Stomach (tissue), 19 donors: ENCODE measurements around the gene CTR9. TPM values are rescaled to one million over a fixed set of nuclear protein-coding genes. Genes with fewer than 3 reads are reported as not detected.

ENCODE experiments used
- DNase-seq, 2 donors: peaks; one replicate each; pipeline versions ENCODE4 v3.0.0 to v3.0.0-alpha.2; 2013 to 2019
- H3K27ac ChIP-seq, 5 donors: fragments of 200-600 bp in 4 of 5; sonication (generic) in 4 of 5; one replicate each; pipeline ENCODE4 v1.5.1; 2013 to 2019; ENCODE audit warnings: mild to moderate bottlenecking in 1 of 5, moderate library complexity in 1 of 5
- H3K27me3 ChIP-seq, 3 donors: fragments of 200-600 bp; sonication (generic); one replicate each; pipeline ENCODE4 v1.5.1; 2017 to 2019; ENCODE audit warnings: mixed run types in 1 of 3
- H3K36me3 ChIP-seq, 4 donors: fragments of 200-600 bp; sonication (generic); 1 replicate in 3 of 4; 2 replicates in 1 of 4; pipeline ENCODE4 v1.5.1; 2016 to 2019
- H3K4me1 ChIP-seq, 4 donors: fragments of 200-600 bp; sonication (generic); one replicate each; pipeline ENCODE4 v1.5.1; 2016 to 2019
- H3K4me3 ChIP-seq, 4 donors: fragments of 200-600 bp; sonication (generic) in 3 of 4; one replicate each; pipeline ENCODE4 v1.5.1; 2016 to 2019; ENCODE audit warnings: mild to moderate bottlenecking in 1 of 4
- H3K9me3 ChIP-seq, 4 donors: fragments of 200-600 bp; sonication (generic); one replicate each; pipeline ENCODE4 v1.5.1; 2016 to 2019
- CTCF ChIP-seq, 7 experiments: fragments of 450-650 bp in 4 of 7; fragments of 200-600 bp in 3 of 7; sonication (generic) in 3 of 7; IDR thresholded peaks; one replicate each; pipeline ENCODE4 v1.5.1; 2016 to 2019; ENCODE audit warnings: antibody characterized with exemption in 7 of 7, control low read depth in 2 of 7, mild to moderate bottlenecking in 1 of 7
- EP300 ChIP-seq: sonication (generic); formaldehyde crosslinking; IDR thresholded peaks from one replicate; pipeline ENCODE4 v1.6.1; 2017; ENCODE audit warnings: antibody characterized with exemption
- POLR2A ChIP-seq, 4 donors: fragments of 450-650 bp; IDR thresholded peaks; one replicate each; pipeline ENCODE4 v1.6.1; 2016; ENCODE audit warnings: antibody characterized with exemption in 4 of 4, control low read depth in 2 of 4, mild to moderate bottlenecking in 1 of 4, moderate library complexity in 1 of 4
- POLR2AphosphoS5 ChIP-seq, 3 donors: sonication (generic); formaldehyde crosslinking; IDR thresholded peaks; one replicate each; pipeline ENCODE4 v1.6.1; 2016; ENCODE audit warnings: antibody characterized with exemption in 3 of 3
- WGBS, 5 donors: extraction: QIAGEN DNeasy Blood & Tissue Kit in 3 of 5; methylation state at CpG; one replicate each; pipeline versions ENCODE4 v1.1.5 to v1.1.7; 2013 to 2018; 5-methylcytosine and 5-hydroxymethylcytosine counted together
- intact Hi-C: fragments of 100-400 bp; cut with DNase I; formaldehyde crosslinking; loops from one replicate; pipeline ENCODE4 v1.15.1; 2023; ENCODE audit warnings: low total_unique reads
- long read RNA-seq, 10 donors: transcript quantifications; one replicate each; lab custom pipeline, GENCODE V29; 2026
- polyA plus RNA-seq, 3 donors: library from polyadenylated mRNA; stranded (reverse); fragments of 200-250 nt; gene quantifications; one replicate each; pipeline ENCODE4 v1.2.3, GENCODE V29; 2013
- total RNA-seq, 5 donors: library from RNA; depleted of rRNA; stranded (reverse); fragments of >200 nt; gene quantifications; one replicate each; pipeline versions ENCODE4 v1.1.0 to v1.2.3, GENCODE V29; 2014 to 2016
- donor health status: healthy with polysubstance abuse.
- donor health status: Bipolar disorder and iron deficiency.
- donor health status: healthy.

CTR9 gene
- 10 to 100 TPM in 3 of 5 donors, 1 to 10 TPM in 2; 9.3 to 39.5 (median 21.9) TPM for total RNA-seq
- 10 to 100 TPM in 2 of 3 donors, 1 to 10 TPM in 1; 9.1 to 10.4 (median 10.4) TPM for polyA plus RNA-seq
- long read RNA-seq, donor 1, full-length matches to known transcripts: 1 of 304 reads
- long read RNA-seq, donor 1, partial matches to known transcripts: 303 of 304 reads
- long read RNA-seq, donor 1, other reads (novel, unspliced or antisense): 0 of 304 reads
- long read RNA-seq, donor 2, full-length matches to known transcripts: 1 of 1 reads
- long read RNA-seq, donor 2, partial matches to known transcripts: 0 of 1 reads
- long read RNA-seq, donor 2, other reads (novel, unspliced or antisense): 0 of 1 reads
- long read RNA-seq, donor 3, full-length matches to known transcripts: 4 of 385 reads
- long read RNA-seq, donor 3, partial matches to known transcripts: 321 of 385 reads
- long read RNA-seq, donor 3, other reads (novel, unspliced or antisense): 60 of 385 reads
- long read RNA-seq, donor 4: 0 reads
- long read RNA-seq, donor 5: 0 reads
- long read RNA-seq, donor 6, full-length matches to known transcripts: 3 of 678 reads
- long read RNA-seq, donor 6, partial matches to known transcripts: 634 of 678 reads
- long read RNA-seq, donor 6, other reads (novel, unspliced or antisense): 41 of 678 reads
- long read RNA-seq, donor 7, partial matches to known transcripts: 861 of 891 reads
- long read RNA-seq, donor 7, other reads (novel, unspliced or antisense): 30 of 891 reads
- long read RNA-seq, donor 8, partial matches to known transcripts: 737 of 756 reads
- long read RNA-seq, donor 8, other reads (novel, unspliced or antisense): 18 of 756 reads
- long read RNA-seq, donor 9: 0 reads
- long read RNA-seq, donor 10, partial matches to known transcripts: 64 of 73 reads
- long read RNA-seq, donor 10, other reads (novel, unspliced or antisense): 9 of 73 reads

- Histone ChIP-seq H3K27me3 (no peaks in the 10 kb centered on the region), H3K36me3 (peaks cover 0 to 27% (median 0%) of the 10 kb centered on the region in 4 donors), H3K9me3 (no peaks in the 10 kb centered on the region), H3K27ac (peak within 1 kb of the TSS; percentile 90 to 99 (median 94)), H3K4me1 (peaks cover 9 to 29% (median 22%) of the 10 kb centered on the region in 4 donors), H3K4me3 (peak within 1 kb of the TSS; percentile 68 to 89 (median 76))
- DNase-seq: peak; percentile 94 to 98
- 0 to 1% (median 0%) methylated on average over 14 to 67 of the region's 67 CpGs for WGBS, 5 donors
- TF ChIP-seq EP300: no peak
- TF ChIP-seq POLR2A (IDR thresholded peaks at IDR 0.05): peak in 2 of 4 donors; percentile 64 to 74
- TF ChIP-seq CTCF (IDR thresholded peaks at IDR 0.05): peak in 1 of 7 experiments; percentile 6
- TF ChIP-seq POLR2AphosphoS5 (IDR thresholded peaks at IDR 0.05): peak; percentile 91 to 98 (median 95)
- intact Hi-C loops: no loop called here
Observed at GRCh38 chr11:10750838-10751580, at the start of gene CTR9. CTR9 (plus strand) TSS chr11:10751246; CDS start chr11:10751413, 167 bp downstream.

GRCh38 chr11:10701982-10702381 is 49.1 kb upstream of the CTR9 start:
- H3K27me3 ChIP-seq: no peaks in the 10 kb centered on the region
- no peaks in the 10 kb centered on the region for H3K4me1 ChIP-seq
- no peaks in the 10 kb centered on the region for H3K9me3 ChIP-seq
- H3K4me3 ChIP-seq: no peak overlapping the region
- intact Hi-C loops: no loop called here
- no peak overlapping the region for H3K27ac ChIP-seq
- no peak for DNase-seq
- H3K36me3 ChIP-seq: no peaks in the 10 kb centered on the region
- 66 to 79% (median 75%) methylated on average over 3 of the region's 3 CpGs for WGBS, 5 donors
- TF ChIP-seq CTCF (IDR thresholded peaks at IDR 0.05) (no peak), POLR2AphosphoS5 (IDR thresholded peaks at IDR 0.05) (no peak), EP300 (no peak), POLR2A (IDR thresholded peaks at IDR 0.05) (no peak)

- Histone ChIP-seq H3K4me3 (no peak overlapping the region), H3K4me1 (peaks cover 0 to 5% (median 0%) of the 10 kb centered on the region in 4 donors), H3K36me3 (no peaks in the 10 kb centered on the region), H3K27ac (peak overlapping the region in 1 of 5 donors; percentile 63), H3K9me3 (no peaks in the 10 kb centered on the region), H3K27me3 (no peaks in the 10 kb centered on the region)
- WGBS, 5 donors: 69 to 89% (median 76%) methylated on average over 3 of the region's 3 CpGs
- TF ChIP-seq POLR2AphosphoS5 (IDR thresholded peaks at IDR 0.05) (no peak), CTCF (IDR thresholded peaks at IDR 0.05) (no peak), POLR2A (IDR thresholded peaks at IDR 0.05) (no peak), EP300 (no peak)
- no peak for DNase-seq
- intact Hi-C loops: no loop called here
Observed at GRCh38 chr11:10708131-10708530, 42.9 kb upstream of the CTR9 start.
